Neural crest cell (in vitro differentiated cells): ENCODE measurements around the gene TBCB. TPM values are rescaled to one million over a fixed set of nuclear protein-coding genes. Genes with fewer than 3 reads are reported as not detected.
A peak's percentile ranks its signal among the peaks of the same experiment; 100 is the strongest.

Experiments used
- DNase-seq: peaks from one replicate; pipeline ENCODE4 v3.0.0; 2021; ENCODE audit warnings: low read depth, mixed read lengths, low spot score
- H3K27ac Mint-ChIP-seq: one replicate; pipeline ENCODE4 v1.8.0; 2021; ENCODE audit warnings: mild to moderate bottlenecking, mixed read lengths; ENCODE audit not compliant: unreplicated experiment
- H3K27me3 Mint-ChIP-seq: 2 replicates; pipeline ENCODE4 v1.8.0; 2021; ENCODE audit warnings: low read depth, mild to moderate bottlenecking, mixed read lengths
- H3K36me3 Mint-ChIP-seq: 2 replicates; pipeline ENCODE4 v1.8.0; 2021; ENCODE audit warnings: low read depth, mild to moderate bottlenecking, mixed read lengths
- H3K4me1 Mint-ChIP-seq: 2 replicates; pipeline ENCODE4 v1.8.0; 2021; ENCODE audit warnings: mixed read lengths
- H3K4me3 Mint-ChIP-seq: one replicate; pipeline ENCODE4 v1.8.0; 2021; ENCODE audit warnings: mild to moderate bottlenecking, mixed read lengths
- H3K9me3 Mint-ChIP-seq: 2 replicates; pipeline ENCODE4 v1.8.0; 2021; ENCODE audit warnings: mixed read lengths
- total RNA-seq: library from RNA; stranded (reverse); gene quantifications from 2 replicates; pipeline ENCODE4 v1.2.1, GENCODE V29; 2021
- TF ChIP-seq, protein P1 (sequence below): fragments of 200-600 bp; sonication (generic); conservative IDR thresholded peaks from 2 replicates; pipeline ENCODE4 v1.5.0; 2021; ENCODE audit warnings: antibody characterized with exemption, mild to moderate bottlenecking

The TBCB gene
- total RNA-seq, 1 donor from 2014 or later = 219 TPM

DNA sequence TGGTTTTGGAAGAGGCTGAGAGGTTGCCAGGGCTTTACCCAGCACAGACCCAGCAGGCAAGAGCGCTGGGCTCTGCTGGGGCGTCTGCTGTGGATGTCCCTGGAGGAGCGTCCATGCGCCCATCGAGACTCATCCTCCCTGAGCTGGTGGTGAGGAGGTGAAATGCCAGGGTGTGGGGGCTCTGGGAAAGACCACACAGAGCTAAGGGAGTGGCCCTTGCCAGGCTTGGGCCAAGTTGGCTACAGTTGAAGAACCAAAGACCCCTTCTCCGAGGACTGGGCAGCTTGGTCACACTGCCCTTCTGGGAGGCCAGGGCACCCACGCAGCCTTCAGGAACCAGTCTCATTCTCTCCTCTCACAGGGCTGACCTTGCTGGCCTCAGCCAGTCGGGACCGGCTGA is 28.9 kb upstream of the TBCB start:
- no peaks in the 10 kb centered on the region for H3K9me3 Mint-ChIP-seq
- TF ChIP-seq, protein P1, sequence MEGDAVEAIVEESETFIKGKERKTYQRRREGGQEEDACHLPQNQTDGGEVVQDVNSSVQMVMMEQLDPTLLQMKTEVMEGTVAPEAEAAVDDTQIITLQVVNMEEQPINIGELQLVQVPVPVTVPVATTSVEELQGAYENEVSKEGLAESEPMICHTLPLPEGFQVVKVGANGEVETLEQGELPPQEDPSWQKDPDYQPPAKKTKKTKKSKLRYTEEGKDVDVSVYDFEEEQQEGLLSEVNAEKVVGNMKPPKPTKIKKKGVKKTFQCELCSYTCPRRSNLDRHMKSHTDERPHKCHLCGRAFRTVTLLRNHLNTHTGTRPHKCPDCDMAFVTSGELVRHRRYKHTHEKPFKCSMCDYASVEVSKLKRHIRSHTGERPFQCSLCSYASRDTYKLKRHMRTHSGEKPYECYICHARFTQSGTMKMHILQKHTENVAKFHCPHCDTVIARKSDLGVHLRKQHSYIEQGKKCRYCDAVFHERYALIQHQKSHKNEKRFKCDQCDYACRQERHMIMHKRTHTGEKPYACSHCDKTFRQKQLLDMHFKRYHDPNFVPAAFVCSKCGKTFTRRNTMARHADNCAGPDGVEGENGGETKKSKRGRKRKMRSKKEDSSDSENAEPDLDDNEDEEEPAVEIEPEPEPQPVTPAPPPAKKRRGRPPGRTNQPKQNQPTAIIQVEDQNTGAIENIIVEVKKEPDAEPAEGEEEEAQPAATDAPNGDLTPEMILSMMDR = no peak
- no peaks in the 10 kb centered on the region for H3K4me1 Mint-ChIP-seq
- peaks cover 12% of the 10 kb centered on the region for H3K36me3 Mint-ChIP-seq
- no peak overlapping the region for H3K27ac Mint-ChIP-seq
- no peaks in the 10 kb centered on the region for H3K27me3 Mint-ChIP-seq
- no peak overlapping the region for H3K4me3 Mint-ChIP-seq
- no peak for DNase-seq

DNA sequence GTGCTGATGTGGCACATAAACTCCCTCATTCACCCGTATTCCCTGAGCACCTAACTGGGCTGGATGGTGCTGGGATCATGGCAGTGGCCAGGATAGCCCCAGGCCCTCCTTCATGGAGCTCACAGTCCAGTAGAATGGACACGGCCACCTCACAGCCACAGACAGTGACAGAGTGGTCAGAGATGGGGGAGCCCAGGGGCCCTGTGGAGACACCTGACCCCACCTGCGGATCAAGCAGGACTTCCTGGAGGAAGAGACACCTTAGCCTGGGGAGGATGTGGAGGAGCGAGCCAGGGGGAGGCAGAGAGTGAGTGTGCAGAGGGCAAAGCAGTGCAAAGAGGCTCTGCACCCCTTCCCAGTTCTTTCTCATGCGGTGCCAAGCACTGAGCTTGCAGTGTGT is 25.4 kb upstream of the TBCB start:
- TF ChIP-seq, protein P1 = no peak
- Mint-ChIP-seq H3K4me3 (no peak overlapping the region), H3K9me3 (no peaks in the 10 kb centered on the region), H3K27ac (no peak overlapping the region), H3K36me3 (peaks cover 9% of the 10 kb centered on the region), H3K27me3 (no peaks in the 10 kb centered on the region), H3K4me1 (no peaks in the 10 kb centered on the region)
- no peak for DNase-seq

DNA sequence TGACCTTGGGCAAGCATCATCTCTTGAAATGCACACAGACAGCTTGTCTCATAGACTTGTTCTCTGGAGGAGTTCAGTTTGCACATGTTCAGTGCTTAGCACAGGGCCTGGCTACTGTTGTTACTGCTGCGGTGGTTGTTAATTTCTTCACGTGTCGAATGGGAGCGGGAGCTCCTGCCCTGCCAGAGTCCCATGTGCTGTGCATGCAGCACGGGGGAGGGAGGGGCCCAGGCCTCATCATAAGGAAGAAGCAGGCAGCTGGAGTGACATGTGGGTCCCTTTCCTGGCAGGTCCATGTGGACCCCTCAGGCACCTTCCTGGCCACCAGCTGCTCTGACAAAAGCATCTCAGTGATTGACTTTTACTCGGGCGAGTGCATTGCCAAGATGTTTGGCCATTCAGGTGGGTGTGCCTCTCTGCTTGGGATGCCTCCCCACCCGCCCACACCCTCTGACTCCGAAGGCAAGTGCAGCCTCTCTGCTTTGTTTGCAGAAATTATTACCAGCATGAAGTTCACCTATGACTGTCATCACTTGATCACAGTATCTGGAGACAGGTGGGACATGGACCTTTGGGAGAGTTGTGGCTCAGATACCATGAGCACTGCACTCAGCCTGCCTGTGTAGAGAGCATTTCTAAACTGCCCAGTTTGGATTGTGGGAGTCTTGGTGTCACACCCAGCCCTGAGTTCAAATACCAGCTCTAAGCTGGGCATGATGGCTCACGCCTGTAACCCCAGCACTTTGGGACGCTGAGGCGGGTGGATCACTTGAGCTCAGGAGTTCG is 24.2 kb upstream of the TBCB start:
- no peaks in the 10 kb centered on the region for H3K27me3 Mint-ChIP-seq
- no peaks in the 10 kb centered on the region for H3K9me3 Mint-ChIP-seq
- peaks cover 6% of the 10 kb centered on the region for H3K36me3 Mint-ChIP-seq
- no peaks in the 10 kb centered on the region for H3K4me1 Mint-ChIP-seq
- no peak for DNase-seq
- no peak overlapping the region for H3K4me3 Mint-ChIP-seq
- TF ChIP-seq, protein P1 = no peak
- H3K27ac Mint-ChIP-seq = peak overlapping the region; percentile 12

DNA sequence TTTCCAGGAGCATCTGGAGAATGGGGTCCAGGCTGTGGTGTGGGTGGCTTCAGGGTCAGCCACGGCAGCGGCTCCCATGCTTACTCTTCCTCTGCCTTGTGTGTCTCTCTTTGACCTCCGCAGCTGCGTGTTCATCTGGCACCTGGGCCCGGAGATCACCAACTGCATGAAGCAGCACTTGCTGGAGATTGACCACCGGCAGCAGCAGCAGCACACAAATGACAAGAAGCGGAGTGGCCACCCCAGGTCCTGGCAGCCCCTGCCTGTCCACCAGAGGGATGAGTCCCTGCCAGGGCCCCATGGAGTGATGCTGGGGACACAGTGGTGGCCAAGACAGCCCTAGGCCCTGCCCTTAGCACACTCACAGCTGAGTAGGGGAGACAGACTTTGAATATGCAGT is 22.7 kb upstream of the TBCB start:
- Mint-ChIP-seq H3K36me3 (peaks cover 14% of the 10 kb centered on the region), H3K9me3 (no peaks in the 10 kb centered on the region), H3K4me1 (peaks cover 10% of the 10 kb centered on the region), H3K27me3 (no peaks in the 10 kb centered on the region), H3K4me3 (no peak overlapping the region), H3K27ac (no peak overlapping the region)
- DNase-seq = no peak
- TF ChIP-seq, protein P1 = no peak

- DNase-seq = no peak
- no peak overlapping the region for H3K27ac Mint-ChIP-seq
- peaks cover 14% of the 10 kb centered on the region for H3K36me3 Mint-ChIP-seq
- no peak overlapping the region for H3K4me3 Mint-ChIP-seq
- TF ChIP-seq, protein P1 = no peak
- H3K4me1 Mint-ChIP-seq = peaks cover 10% of the 10 kb centered on the region
- no peaks in the 10 kb centered on the region for H3K9me3 Mint-ChIP-seq
- no peaks in the 10 kb centered on the region for H3K27me3 Mint-ChIP-seq
Measured at GRCh38 chr19:36093146-36093662, 22.1 kb upstream of the TBCB start.
